Measurements from ENCODE around the gene MTPN. TPM values are rescaled to one million over a fixed set of nuclear protein-coding genes. Genes with fewer than 3 reads are reported as not detected.

The MTPN gene
- total RNA-seq, 3 donors from 2014 or later = 66.5 to 97.0 (median 85.5) TPM

DNA sequence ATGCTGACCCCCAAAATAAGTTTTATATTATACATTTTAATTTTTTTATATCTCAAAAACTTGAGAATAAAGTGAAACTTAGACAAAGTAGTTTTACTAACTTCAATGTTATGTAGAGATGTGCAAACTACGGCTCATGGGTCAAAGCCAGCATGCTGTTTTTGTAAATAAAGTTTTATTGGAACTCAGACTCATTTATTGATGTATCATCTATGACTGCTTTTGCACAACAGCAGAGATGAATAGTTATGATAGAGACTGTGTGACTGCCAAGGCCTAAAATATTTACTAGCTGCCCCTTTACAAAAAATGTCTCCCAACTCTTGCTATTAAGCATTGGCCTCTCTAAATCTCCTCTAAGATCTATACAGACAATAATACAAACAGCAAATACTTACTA is 12.4 kb downstream of the MTPN start:
- Histone ChIP-seq H3K4me3 (no peak overlapping the region), H3K27me3 (no peaks in the 10 kb centered on the region), H3K9me3 (no peaks in the 10 kb centered on the region), H3K27ac (no peak overlapping the region), H3K4me1 (no peaks in the 10 kb centered on the region), H3K36me3 (no peaks in the 10 kb centered on the region)
- no peak for DNase-seq (ENCODE audit: low spot score in 2 of 2)
- intact Hi-C loops (cut with DNase I; ENCODE audit: low total_unique reads) = no loop called here
- TF ChIP-seq POLR2AphosphoS5 (IDR thresholded peaks at IDR 0.05) (no peak), POLR2A (IDR thresholded peaks at IDR 0.05) (no peak)
- TF ChIP-seq, protein P1, sequence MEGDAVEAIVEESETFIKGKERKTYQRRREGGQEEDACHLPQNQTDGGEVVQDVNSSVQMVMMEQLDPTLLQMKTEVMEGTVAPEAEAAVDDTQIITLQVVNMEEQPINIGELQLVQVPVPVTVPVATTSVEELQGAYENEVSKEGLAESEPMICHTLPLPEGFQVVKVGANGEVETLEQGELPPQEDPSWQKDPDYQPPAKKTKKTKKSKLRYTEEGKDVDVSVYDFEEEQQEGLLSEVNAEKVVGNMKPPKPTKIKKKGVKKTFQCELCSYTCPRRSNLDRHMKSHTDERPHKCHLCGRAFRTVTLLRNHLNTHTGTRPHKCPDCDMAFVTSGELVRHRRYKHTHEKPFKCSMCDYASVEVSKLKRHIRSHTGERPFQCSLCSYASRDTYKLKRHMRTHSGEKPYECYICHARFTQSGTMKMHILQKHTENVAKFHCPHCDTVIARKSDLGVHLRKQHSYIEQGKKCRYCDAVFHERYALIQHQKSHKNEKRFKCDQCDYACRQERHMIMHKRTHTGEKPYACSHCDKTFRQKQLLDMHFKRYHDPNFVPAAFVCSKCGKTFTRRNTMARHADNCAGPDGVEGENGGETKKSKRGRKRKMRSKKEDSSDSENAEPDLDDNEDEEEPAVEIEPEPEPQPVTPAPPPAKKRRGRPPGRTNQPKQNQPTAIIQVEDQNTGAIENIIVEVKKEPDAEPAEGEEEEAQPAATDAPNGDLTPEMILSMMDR (IDR thresholded peaks at IDR 0.05) = no peak

DNA sequence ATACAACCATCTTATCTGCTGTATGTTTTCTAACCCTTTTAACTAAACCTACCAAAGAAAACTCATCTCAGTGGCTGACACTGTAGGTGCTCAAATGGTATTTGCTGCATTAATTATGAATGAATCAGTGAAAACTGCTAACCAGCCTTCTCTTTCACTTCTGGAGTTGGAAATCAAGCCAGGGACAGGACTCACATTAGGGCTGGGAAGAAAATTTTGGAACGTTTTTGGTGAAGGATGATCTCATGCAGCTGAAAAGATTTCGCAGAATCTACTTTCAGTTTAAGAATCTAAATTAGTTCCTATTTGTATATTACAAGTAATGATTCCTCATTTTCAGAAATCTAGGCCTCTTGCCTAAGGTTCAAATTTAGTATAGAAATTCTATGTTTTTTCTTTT is 12.9 kb downstream of the MTPN start:
- H3K4me3 ChIP-seq = no peak overlapping the region
- no peak for DNase-seq (ENCODE audit: low spot score in 2 of 2)
- no peak overlapping the region for H3K27ac ChIP-seq
- no peaks in the 10 kb centered on the region for H3K4me1 ChIP-seq
- intact Hi-C loops (cut with DNase I; ENCODE audit: low total_unique reads) = no loop called here
- no peak for TF ChIP-seq POLR2AphosphoS5 (IDR thresholded peaks at IDR 0.05)
- TF ChIP-seq POLR2A (IDR thresholded peaks at IDR 0.05) = no peak
- TF ChIP-seq, protein P1 (IDR thresholded peaks at IDR 0.05) = no peak
- no peaks in the 10 kb centered on the region for H3K9me3 ChIP-seq
- H3K27me3 ChIP-seq = no peaks in the 10 kb centered on the region
- H3K36me3 ChIP-seq = no peaks in the 10 kb centered on the region

DNA sequence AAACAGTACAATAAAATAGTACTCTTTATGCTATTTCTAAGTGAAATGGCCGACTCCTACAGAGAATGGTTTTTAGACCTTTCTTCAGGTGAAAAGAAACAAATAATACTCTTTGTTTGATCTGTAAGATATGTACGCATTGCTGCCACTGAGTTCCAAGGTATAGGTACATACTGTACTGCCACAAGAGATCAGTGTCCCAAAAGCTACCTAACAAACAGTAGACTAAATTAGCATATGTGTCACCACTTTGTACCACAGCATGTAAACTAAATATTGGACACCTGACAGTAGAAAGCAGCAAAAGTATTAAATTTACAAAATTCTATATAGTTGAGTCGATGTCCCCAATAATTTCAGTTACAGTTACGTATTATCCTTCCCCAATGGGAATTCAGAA is 14.4 kb downstream of the MTPN start:
- Histone ChIP-seq H3K36me3 (no peaks in the 10 kb centered on the region), H3K27me3 (no peaks in the 10 kb centered on the region), H3K4me1 (no peaks in the 10 kb centered on the region), H3K9me3 (no peaks in the 10 kb centered on the region), H3K4me3 (no peak overlapping the region), H3K27ac (no peak overlapping the region)
- no peak for DNase-seq (ENCODE audit: low spot score in 2 of 2)
- TF ChIP-seq POLR2A (IDR thresholded peaks at IDR 0.05) = no peak
- TF ChIP-seq, protein P1 (IDR thresholded peaks at IDR 0.05) = no peak
- TF ChIP-seq POLR2AphosphoS5 (IDR thresholded peaks at IDR 0.05) = no peak
- intact Hi-C loops (cut with DNase I; ENCODE audit: low total_unique reads) = no loop called here

DNA sequence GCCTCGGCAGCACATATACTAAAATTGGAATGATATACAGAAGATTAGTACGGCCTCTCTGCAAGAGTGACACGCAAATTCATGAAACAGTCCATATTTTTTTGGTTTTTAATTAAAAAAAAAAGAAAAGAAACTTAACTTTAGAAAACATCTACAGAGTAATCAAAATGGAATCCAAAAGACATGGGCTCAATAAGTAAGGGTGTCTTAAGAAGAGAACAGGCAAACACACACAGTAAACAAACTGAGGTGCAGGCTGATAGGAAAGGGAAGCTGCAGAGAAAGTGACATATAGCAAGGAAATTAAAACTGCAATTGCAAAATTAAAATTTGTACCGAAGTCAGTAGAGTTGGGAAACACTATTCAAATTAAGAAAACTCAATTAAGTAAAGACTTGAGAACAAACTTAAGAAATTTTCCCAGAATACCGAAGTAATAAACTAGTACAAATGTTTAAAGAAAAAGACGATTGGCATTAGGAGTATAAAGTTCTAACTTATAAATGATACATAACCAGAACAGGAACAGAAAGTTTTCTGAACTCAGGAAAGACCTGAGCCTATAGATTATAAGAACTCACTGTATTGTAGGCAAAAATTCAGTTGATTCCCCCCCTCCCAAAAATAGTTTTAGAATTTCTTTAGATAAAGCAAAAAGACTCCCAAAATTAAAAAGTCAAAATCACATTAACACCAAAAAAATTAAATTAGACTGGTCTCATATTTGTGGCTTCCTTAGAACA is 16.3 kb downstream of the MTPN start:
- no peak overlapping the region for H3K27ac ChIP-seq

More for the DNA sequence above, 16.3 kb downstream of the MTPN start:
- Histone ChIP-seq H3K4me1 (no peaks in the 10 kb centered on the region), H3K4me3 (no peak overlapping the region), H3K9me3 (no peaks in the 10 kb centered on the region), H3K36me3 (no peaks in the 10 kb centered on the region), H3K27me3 (no peaks in the 10 kb centered on the region)
- TF ChIP-seq POLR2AphosphoS5 (IDR thresholded peaks at IDR 0.05) (no peak), POLR2A (IDR thresholded peaks at IDR 0.05) (no peak)
- TF ChIP-seq, protein P1 (IDR thresholded peaks at IDR 0.05) = no peak
- DNase-seq (ENCODE audit: low spot score in 2 of 2) = no peak
- intact Hi-C loops (cut with DNase I; ENCODE audit: low total_unique reads) = no loop called here

Measured in breast epithelium (tissue), 4 donors.